Suppressor macrophage treated with lipopolysaccharide for 1 hour (primary cell): Measurements from ENCODE around the gene MRPL58.

Experiments
- DNase-seq, 3 donors: peaks; one replicate each; pipeline ENCODE4 v3.0.0-alpha.2; 2020 to 2022

The MRPL58 gene

GRCh38 chr17:75048249-75048878 is 35.9 kb downstream of the MRPL58 start:
- peak in 2 of 3 donors; percentile 16 to 21 for DNase-seq

- no peak for DNase-seq
Observed at GRCh38 chr17:75049057-75049456, 36.6 kb downstream of the MRPL58 start.

GRCh38 chr17:75049706-75050105 is 37.2 kb downstream of the MRPL58 start:
- no peak for DNase-seq

DNA sequence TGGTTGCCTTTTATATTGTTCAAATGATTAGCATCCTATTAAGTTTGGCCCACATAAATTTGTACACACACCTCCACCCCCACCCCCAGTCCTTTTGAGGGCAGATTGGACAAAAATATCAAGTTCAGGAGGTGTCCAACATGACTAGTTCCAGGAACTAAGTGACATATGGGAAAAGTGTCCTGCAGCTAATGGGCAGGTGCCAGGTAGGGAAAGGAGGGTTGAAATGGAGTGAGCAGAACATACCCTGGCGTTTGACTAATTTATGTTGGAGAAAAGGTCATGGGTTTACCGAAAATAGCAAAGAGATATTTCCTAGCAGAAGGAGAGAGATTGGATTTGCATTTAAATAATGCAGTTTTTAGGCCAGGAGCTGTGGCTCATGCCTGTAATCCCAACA is 39.5 kb downstream of the MRPL58 start:
- DNase-seq, result no peak

- peak; percentile 64 to 76 (median 73) for DNase-seq
Observed at GRCh38 chr17:75059369-75060345, 47.2 kb downstream of the MRPL58 start.

GRCh38 chr17:75060434-75061054 is 48.1 kb downstream of the MRPL58 start:
- DNase-seq, result no peak

- no peak for DNase-seq
Observed at GRCh38 chr17:75061055-75061438, 48.6 kb downstream of the MRPL58 start.

DNA sequence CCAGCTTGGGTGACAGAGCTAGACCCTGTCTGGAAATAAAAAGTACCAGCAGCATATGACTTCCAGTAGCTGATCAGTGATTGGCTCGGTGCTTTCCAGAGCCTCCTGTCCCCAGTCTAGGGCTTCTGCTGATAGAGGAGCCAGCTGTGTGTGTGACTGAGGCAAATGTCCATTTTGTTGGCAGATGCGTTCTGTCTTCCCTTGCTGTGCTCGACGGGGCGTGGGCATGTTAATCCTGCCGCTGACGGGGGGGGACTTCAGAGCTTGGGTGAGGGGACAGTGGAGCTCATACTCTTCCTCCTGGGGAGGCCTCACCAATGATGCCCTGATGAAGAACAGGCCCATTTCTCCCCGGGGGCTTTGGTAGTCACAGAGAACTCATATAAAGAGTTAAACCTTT is 49.1 kb downstream of the MRPL58 start:
- no peak for DNase-seq

DNA sequence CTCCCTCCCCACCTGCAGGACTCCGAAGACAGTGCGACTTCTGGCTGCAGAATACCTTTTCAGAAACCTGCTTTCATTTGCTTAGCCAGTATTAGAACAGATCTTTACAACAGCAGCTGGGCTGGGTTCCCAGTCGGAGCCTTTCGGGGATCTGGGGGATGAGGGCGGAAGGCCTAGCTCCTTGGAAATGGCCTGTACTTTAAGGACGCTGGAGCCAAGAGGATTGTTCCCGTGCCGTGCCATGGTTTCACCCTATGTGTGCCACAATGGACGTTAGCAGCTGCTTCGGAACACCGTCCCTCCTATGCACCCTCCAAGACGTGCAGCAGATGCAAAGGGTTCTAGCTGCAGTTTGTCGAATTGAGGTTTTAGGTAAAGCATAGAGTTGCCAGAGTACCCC is 50.7 kb downstream of the MRPL58 start:
- DNase-seq, result no peak

- no peak for DNase-seq
Observed at GRCh38 chr17:75063626-75064025, 51.2 kb downstream of the MRPL58 start.

DNA sequence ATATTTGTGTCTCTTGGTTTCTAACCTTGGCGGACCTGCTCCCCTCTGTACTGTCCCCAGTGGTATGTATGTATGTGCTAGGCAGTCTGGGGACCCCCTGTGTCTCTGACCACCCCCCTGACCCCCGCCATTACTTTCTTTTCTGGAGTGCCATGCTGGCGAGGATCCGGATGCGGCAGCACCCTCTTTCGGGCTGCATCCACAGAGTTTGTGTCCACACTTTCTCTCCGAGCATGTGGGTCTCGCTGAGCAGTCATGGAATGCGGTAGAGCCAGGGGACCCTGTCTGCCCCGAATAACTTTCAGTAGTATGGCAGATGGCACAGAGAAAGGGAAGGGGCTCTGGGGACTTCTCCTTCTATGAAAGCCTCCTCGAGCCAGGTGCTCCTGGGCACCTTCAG is 51.6 kb downstream of the MRPL58 start:
- no peak for DNase-seq

DNA sequence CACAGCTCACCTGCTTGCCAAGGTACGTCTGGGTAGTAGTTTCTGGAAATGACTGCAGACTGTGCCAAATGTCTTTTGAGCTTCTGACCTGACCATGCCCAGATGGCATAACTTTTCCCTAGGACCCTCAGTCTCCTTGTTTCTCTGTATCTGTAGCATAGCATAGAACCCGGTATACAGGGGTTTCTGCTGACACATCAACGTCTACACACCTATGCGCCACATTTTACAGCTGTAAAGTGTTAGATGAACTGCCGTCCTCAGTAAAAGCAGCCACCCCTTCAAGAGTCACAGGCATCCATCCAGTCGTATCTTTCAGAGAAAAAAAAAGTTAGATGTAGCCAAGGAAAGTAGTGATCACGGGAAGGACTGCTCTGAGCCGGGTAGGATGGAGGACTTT is 52.0 kb downstream of the MRPL58 start:
- DNase-seq, result no peak

- no peak for DNase-seq
Observed at GRCh38 chr17:75064867-75065561, 52.5 kb downstream of the MRPL58 start.

- peak; percentile 38 to 55 (median 43) for DNase-seq
Observed at GRCh38 chr17:75065562-75066151, 53.2 kb downstream of the MRPL58 start.

DNA sequence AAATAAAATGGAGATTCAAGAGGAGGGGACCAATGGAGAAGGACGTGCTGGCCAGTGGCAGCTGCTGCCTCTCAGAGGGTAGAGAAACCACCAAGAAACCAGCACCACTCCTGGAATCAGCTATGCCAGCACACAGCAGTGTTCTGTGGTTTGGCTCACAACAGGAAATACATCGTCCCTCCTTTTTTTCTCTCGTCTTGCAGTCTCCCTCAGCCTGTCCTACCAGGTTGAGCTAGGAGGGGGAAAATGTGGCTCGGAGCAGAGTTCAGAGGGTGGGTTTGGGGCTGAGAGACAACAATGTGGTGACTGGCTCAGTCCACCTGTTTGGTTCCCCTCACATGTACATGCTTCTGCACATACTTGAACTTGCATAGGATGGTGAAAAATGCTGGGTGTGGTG is 55.4 kb downstream of the MRPL58 start:
- no peak for DNase-seq

GRCh38 chr17:75068750-75069149 is 56.3 kb downstream of the MRPL58 start:
- DNase-seq, result no peak

DNA sequence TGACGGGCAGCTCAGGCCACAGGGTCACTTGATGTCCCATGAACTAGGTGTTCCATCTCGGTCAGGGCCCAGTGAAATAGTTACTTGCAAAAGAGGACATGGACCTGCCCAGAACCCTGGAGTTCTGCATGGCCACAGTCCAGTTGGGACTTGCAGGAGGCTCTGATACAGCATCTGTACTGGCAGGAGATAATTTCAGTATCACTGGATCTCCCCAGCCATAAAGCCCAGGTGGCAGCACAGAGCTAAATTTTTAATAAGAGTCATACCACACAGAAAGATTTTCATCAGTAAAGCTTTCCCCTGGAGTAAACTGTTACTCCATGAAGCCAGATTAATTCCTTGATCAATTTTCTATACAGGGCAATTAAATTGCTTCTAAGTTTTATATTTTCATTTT is 57.3 kb downstream of the MRPL58 start:
- peak; percentile 39 to 52 (median 42) for DNase-seq
